Small intestine (tissue), 7 donors: ENCODE data around the gene ZNF224. TPM values are rescaled to one million over a fixed set of nuclear protein-coding genes. Genes with fewer than 3 reads are reported as not detected.
"Not testable (repeated sequence)": the region's sequence is repeated elsewhere in the genome, so short reads cannot be mapped to it uniquely, and the experiment has no call there.

Source experiments
- DNase-seq, 2 donors: peaks; one replicate each; pipeline versions ENCODE4 v3.0.0 to v3.0.0-alpha.2; 2013
- FAIRE-seq: peaks from 2 replicates; lab custom pipeline; 2012; peaks lifted over from hg19 to GRCh38; lab: Jason Lieb, UNC
- H3K27ac ChIP-seq, 3 donors: one replicate each; pipeline ENCODE4 v1.5.1; 2013; ENCODE audit warnings: low read length in 2 of 3, mild to moderate bottlenecking in 2 of 3, control low read depth in 1 of 3, inconsistent platforms in 1 of 3, low read depth in 1 of 3, moderate library complexity in 1 of 3
- H3K27me3 ChIP-seq, 3 donors: one replicate each; pipeline ENCODE4 v1.6.1; 2013; ENCODE audit warnings: low read length in 3 of 3, inconsistent platforms in 1 of 3; ENCODE audit not compliant: control insufficient read depth in 3 of 3, insufficient read depth in 3 of 3
- H3K36me3 ChIP-seq, 3 donors: one replicate each; pipeline ENCODE4 v1.6.1; 2013; ENCODE audit warnings: low read length in 3 of 3, inconsistent platforms in 1 of 3, low read depth in 1 of 3, mild to moderate bottlenecking in 1 of 3, moderate library complexity in 1 of 3; ENCODE audit not compliant: control insufficient read depth in 3 of 3, insufficient read depth in 2 of 3
- H3K4me1 ChIP-seq, 3 donors: one replicate each; pipeline ENCODE4 v1.6.1; 2013; ENCODE audit warnings: low read length in 2 of 3, inconsistent platforms in 1 of 3, low read depth in 1 of 3, mild to moderate bottlenecking in 1 of 3, moderate library complexity in 1 of 3; ENCODE audit not compliant: control insufficient read depth in 3 of 3, insufficient read depth in 2 of 3
- H3K4me3 ChIP-seq, 3 donors: one replicate each; pipeline ENCODE4 v1.5.1; 2013; ENCODE audit warnings: low read length in 3 of 3, control low read depth in 1 of 3, inconsistent platforms in 1 of 3, low read depth in 1 of 3, mild to moderate bottlenecking in 1 of 3, moderate library complexity in 1 of 3
- H3K9me3 ChIP-seq, 2 donors: one replicate each; pipeline ENCODE4 v1.6.1; 2013; ENCODE audit warnings: low read depth in 1 of 2, low read length in 1 of 2; ENCODE audit not compliant: control insufficient read depth in 2 of 2, insufficient read depth in 1 of 2
- WGBS, 3 donors: extraction: QIAGEN DNeasy Blood & Tissue Kit; methylation state at CpG; one replicate each; pipeline ENCODE4 v1.1.7; 2013; 5-methylcytosine and 5-hydroxymethylcytosine counted together
- polyA plus RNA-seq, 4 donors: library from polyadenylated mRNA; stranded (reverse) in 3 of 4; unstranded in 1 of 4; fragments of 200-250 nt in 3 of 4; fragments of 120-200 nt in 1 of 4; gene quantifications; one replicate each; pipeline versions ENCODE4 v1.2.1 to v1.2.3, GENCODE V29; 2013
- donor health status: healthy with polysubstance abuse.
- donor health status: control.
- donor health status: control.
- donor health status: Bipolar disorder and iron deficiency.
- donor health status: healthy.

The ZNF224 gene
- polyA plus RNA-seq, 4 donors, result 8.3 to 46.4 (median 22.8) TPM

GRCh38 chr19:44111910-44112463, 17.8 kb downstream of the ZNF224 start:
- peaks cover 2 to 25% of the 10 kb centered on the region in 2 donors for H3K9me3 ChIP-seq
- DNase-seq (peak; percentile 7 to 50), FAIRE-seq (no peak)
- no peak overlapping the region for H3K27ac ChIP-seq
- 16 to 32% (median 25%) methylated on average over 17 of the region's 17 CpGs for WGBS, 3 donors
- H3K27me3 ChIP-seq, result no peaks in the 10 kb centered on the region
- peaks cover 0 to 6% (median 3%) of the 10 kb centered on the region in 3 donors for H3K4me1 ChIP-seq
- H3K36me3 ChIP-seq, result peaks cover 0 to 8% (median 5%) of the 10 kb centered on the region in 3 donors
- peak overlapping the region in 1 of 3 donors; percentile 61 for H3K4me3 ChIP-seq

- Histone ChIP-seq H3K27ac (peak overlapping the region in 1 of 3 donors; percentile 12), H3K27me3 (no peaks in the 10 kb centered on the region), H3K4me3 (peak overlapping the region; percentile 35 to 61 (median 54)), H3K36me3 (peaks cover 0 to 8% (median 1%) of the 10 kb centered on the region in 3 donors), H3K4me1 (peaks cover 0 to 6% (median 3%) of the 10 kb centered on the region in 3 donors), H3K9me3 (peaks cover 2 to 17% of the 10 kb centered on the region in 2 donors)
- WGBS, 3 donors, result 1% methylated on average over 11 of the region's 11 CpGs
- DNase-seq (no peak), FAIRE-seq (no peak)
These were observed 18.6 kb downstream of the ZNF224 start for GRCh38 chr19:44112802-44113137.

- Histone ChIP-seq H3K9me3 (peaks cover 2 to 12% of the 10 kb centered on the region in 2 donors), H3K36me3 (peaks cover 2 to 11% (median 3%) of the 10 kb centered on the region in 3 donors), H3K27ac (peak within 1 kb of the TSS in 2 of 3 donors; percentile 26 to 69), H3K4me3 (peak within 1 kb of the TSS; percentile 49 to 74 (median 61)), H3K27me3 (no peaks in the 10 kb centered on the region), H3K4me1 (peaks cover 0 to 6% (median 3%) of the 10 kb centered on the region in 3 donors)
- WGBS, 3 donors, result 0 to 1% (median 0%) methylated on average over 44 of the region's 44 CpGs
- DNase-seq (peak; percentile 99), FAIRE-seq (peak; percentile 84)
These were observed 19.1 kb downstream of the ZNF224 start, which contains the start of gene ZNF225 for GRCh38 chr19:44113138-44113783. Gene ZNF225, plus strand, starts transcription at chr19:44113399. Its CDS starts 2,429 bp downstream, at chr19:44115828.

- H3K4me1 ChIP-seq, result peaks cover 0 to 6% (median 3%) of the 10 kb centered on the region in 3 donors
- FAIRE-seq (no peak), DNase-seq (peak in 1 of 2 donors; percentile 7)
- H3K27me3 ChIP-seq, result no peaks in the 10 kb centered on the region
- peaks cover 2 to 9% of the 10 kb centered on the region in 2 donors for H3K9me3 ChIP-seq
- 4 to 5% (median 4%) methylated on average over 18 of the region's 18 CpGs for WGBS, 3 donors
- H3K36me3 ChIP-seq, result peaks cover 2 to 15% (median 2%) of the 10 kb centered on the region in 3 donors
- H3K27ac ChIP-seq, result peak overlapping the region in 2 of 3 donors; percentile 26 to 69
- H3K4me3 ChIP-seq, result peak overlapping the region; percentile 49 to 74 (median 61)
These were observed 19.7 kb downstream of the ZNF224 start for GRCh38 chr19:44113784-44114390.

- peaks cover 5 to 19% (median 14%) of the 10 kb centered on the region in 3 donors for H3K36me3 ChIP-seq
- not testable (repeated sequence) for H3K27me3 ChIP-seq, H3K4me3 ChIP-seq, H3K4me1 ChIP-seq, FAIRE-seq, DNase-seq, H3K9me3 ChIP-seq, H3K27ac ChIP-seq
- 93 to 96% (median 94%) methylated on average over 4 of the region's 4 CpGs for WGBS, 3 donors
These were observed 27.0 kb downstream of the ZNF224 start for GRCh38 chr19:44121162-44121561.

- FAIRE-seq, result no peak
- Histone ChIP-seq H3K36me3 (peaks cover 9 to 11% (median 11%) of the 10 kb centered on the region in 3 donors), H3K27me3 (no peaks in the 10 kb centered on the region), H3K27ac (no peak overlapping the region), H3K9me3 (peaks cover 2 to 32% of the 10 kb centered on the region in 2 donors), H3K4me3 (no peak overlapping the region), H3K4me1 (no peaks in the 10 kb centered on the region)
- no peak for DNase-seq
- WGBS, 3 donors, result 97 to 98% (median 97%) methylated on average over 5 of the region's 5 CpGs
These were observed 37.8 kb downstream of the ZNF224 start for GRCh38 chr19:44131955-44132354.

- no peaks in the 10 kb centered on the region for H3K9me3 ChIP-seq
- 0 to 1% (median 1%) methylated on average over 52 of the region's 52 CpGs for WGBS, 3 donors
- FAIRE-seq (no peak), DNase-seq (peak; percentile 85 to 95)
- peaks cover 3 to 6% (median 3%) of the 10 kb centered on the region in 3 donors for H3K36me3 ChIP-seq
- H3K27ac ChIP-seq, result peak within 1 kb of the TSS; percentile 61 to 94 (median 66)
- H3K4me1 ChIP-seq, result peaks cover 0 to 6% (median 0%) of the 10 kb centered on the region in 3 donors
- H3K4me3 ChIP-seq, result peak within 1 kb of the TSS; percentile 59 to 99 (median 92)
- H3K27me3 ChIP-seq, result no peaks in the 10 kb centered on the region
These were observed 47.3 kb downstream of the ZNF224 start, which contains the start of gene ZNF234 for GRCh38 chr19:44141191-44142058. Gene ZNF234, plus strand, starts transcription at chr19:44141554. Its CDS starts 3,079 bp downstream, at chr19:44144633.
